OCI-LY1 (cell line): Measurements from ENCODE around the gene FBXW2.

Experiments used
- H2AFZ ChIP-seq: fragments of 200-600 bp; sonication (generic), shearing (Covaris generic); 2 replicates; pipeline ENCODE4 v1.6.0; 2014; ENCODE audit warnings: antibody characterized with exemption, mild to moderate bottlenecking, low read length
- H3F3A ChIP-seq: fragments of 200-600 bp; sonication (generic), shearing (Covaris generic); 2 replicates; pipeline ENCODE4 v1.6.0; 2014; ENCODE audit warnings: mild to moderate bottlenecking, antibody characterized with exemption, low read length, moderate library complexity; ENCODE audit not compliant: insufficient read depth
- H3K27ac ChIP-seq: fragments of 200-600 bp; sonication (generic); 2 replicates; pipeline ENCODE4 v1.5.1; 2014; ENCODE audit warnings: low read length, mixed run types, mild to moderate bottlenecking, low read depth; ENCODE audit not compliant: poor library complexity, severe bottlenecking
- H3K27me3 ChIP-seq: fragments of 200-600 bp; sonication (generic); 2 replicates; pipeline ENCODE4 v1.6.0; 2014; ENCODE audit warnings: antibody characterized with exemption, mild to moderate bottlenecking, low read length, moderate library complexity; ENCODE audit not compliant: insufficient read depth
- H3K36me3 ChIP-seq: fragments of 200-600 bp; sonication (generic); 2 replicates; pipeline ENCODE4 v1.6.1; 2014; ENCODE audit warnings: mild to moderate bottlenecking, antibody characterized with exemption, low read length, moderate library complexity, mixed read lengths; ENCODE audit not compliant: insufficient read depth
- H3K4me1 ChIP-seq: fragments of 200-600 bp; sonication (generic); 2 replicates; pipeline ENCODE4 v1.5.1; 2014; ENCODE audit warnings: mild to moderate bottlenecking, low read length, moderate library complexity; ENCODE audit not compliant: insufficient read depth, severe bottlenecking
- H3K4me2 ChIP-seq: fragments of 200-600 bp; sonication (generic), shearing (Covaris generic); 2 replicates; pipeline ENCODE4 v1.6.1; 2014; ENCODE audit warnings: low read length
- H3K4me3 ChIP-seq: fragments of 200-600 bp; sonication (generic); 2 replicates; pipeline ENCODE4 v1.5.1; 2014; ENCODE audit warnings: low read length, low read depth, mild to moderate bottlenecking, mixed read lengths; ENCODE audit not compliant: poor library complexity, severe bottlenecking
- H3K79me2 ChIP-seq: fragments of 200-600 bp; shearing (Covaris generic); 2 replicates; pipeline ENCODE4 v1.6.1; 2016; ENCODE audit warnings: mixed run types, low read length, mixed read lengths; ENCODE audit not compliant: insufficient read depth
- H3K9ac ChIP-seq: fragments of 200-600 bp; sonication (generic), shearing (Covaris generic); 2 replicates; pipeline ENCODE4 v1.6.1; 2014; ENCODE audit warnings: mild to moderate bottlenecking, low read length, mixed read lengths
- H3K9me2 ChIP-seq: fragments of 200-600 bp; sonication (generic), shearing (Covaris generic); 2 replicates; pipeline ENCODE4 v1.6.1; 2014; ENCODE audit warnings: low read depth, mild to moderate bottlenecking, low read length, mixed read lengths
- H3K9me3 ChIP-seq: fragments of 200-600 bp; shearing (Covaris generic); 2 replicates; pipeline ENCODE4 v1.6.1; 2014; ENCODE audit warnings: low read length, mixed read lengths
- H4K20me1 ChIP-seq: fragments of 200-600 bp; sonication (generic), shearing (Covaris generic); 2 replicates; pipeline ENCODE4 v1.6.0; 2016; ENCODE audit warnings: mild to moderate bottlenecking, low read length; ENCODE audit not compliant: insufficient read depth
- CTCF ChIP-seq: fragments of 200-600 bp; sonication (generic), shearing (Covaris generic); IDR thresholded peaks from 2 replicates; pipeline ENCODE4 v1.5.1; 2017; ENCODE audit warnings: mild to moderate bottlenecking, antibody characterized with exemption, low read length, moderate library complexity, mixed read lengths
- EZH2 ChIP-seq: fragments of 200-600 bp; sonication (generic), shearing (Covaris generic); IDR thresholded peaks from 2 replicates; pipeline ENCODE4 v1.8.0; 2017; ENCODE audit warnings: borderline replicate concordance, mixed run types, mild to moderate bottlenecking, antibody characterized with exemption, low read length, moderate library complexity, mixed read lengths

The FBXW2 gene

DNA sequence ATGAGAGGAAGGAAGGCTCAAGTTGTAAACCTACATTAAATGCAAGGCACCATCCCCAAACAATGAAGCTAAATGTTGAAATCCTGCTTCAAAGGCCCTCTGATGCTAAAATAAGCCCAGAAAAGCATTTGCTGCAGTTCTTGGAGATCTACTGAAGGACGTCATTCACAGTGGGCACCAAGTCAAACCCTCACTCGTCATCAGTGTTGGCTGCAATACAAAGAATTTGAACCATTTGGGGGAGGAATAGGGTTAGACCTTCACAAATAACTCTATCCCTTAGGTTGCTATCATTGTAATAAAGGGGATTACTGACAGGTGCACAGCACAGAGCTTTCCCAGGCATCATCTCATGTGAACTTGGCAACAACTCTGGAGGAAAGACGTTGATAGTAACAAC, 69.7 kb downstream of the FBXW2 start:
- Histone ChIP-seq H3K9me3 (no peaks in the 10 kb centered on the region), H3K9ac (no peak overlapping the region), H3K4me3 (no peak overlapping the region), H3F3A (no peaks in the 10 kb centered on the region), H3K4me1 (no peaks in the 10 kb centered on the region), H4K20me1 (no peaks in the 10 kb centered on the region), H3K9me2 (no peaks in the 10 kb centered on the region), H3K36me3 (no peaks in the 10 kb centered on the region), H3K27ac (no peak overlapping the region), H3K4me2 (no peak overlapping the region), H2AFZ (no peak overlapping the region), H3K27me3 (no peaks in the 10 kb centered on the region), H3K79me2 (no peaks in the 10 kb centered on the region)
- TF ChIP-seq CTCF: no peak
- no peak for TF ChIP-seq EZH2

GRCh38 chr9:120720404-120720803, 72.8 kb downstream of the FBXW2 start:
- Histone ChIP-seq H3K4me1 (peaks cover 11% of the 10 kb centered on the region), H3K9me2 (no peaks in the 10 kb centered on the region), H3K27me3 (no peaks in the 10 kb centered on the region), H2AFZ (no peak overlapping the region), H3K4me2 (no peak overlapping the region), H3K9me3 (no peaks in the 10 kb centered on the region), H4K20me1 (no peaks in the 10 kb centered on the region), H3K79me2 (no peaks in the 10 kb centered on the region), H3K27ac (no peak overlapping the region), H3K4me3 (no peak overlapping the region), H3K9ac (no peak overlapping the region), H3K36me3 (no peaks in the 10 kb centered on the region), H3F3A (no peaks in the 10 kb centered on the region)
- TF ChIP-seq EZH2 (no peak), CTCF (no peak)

DNA sequence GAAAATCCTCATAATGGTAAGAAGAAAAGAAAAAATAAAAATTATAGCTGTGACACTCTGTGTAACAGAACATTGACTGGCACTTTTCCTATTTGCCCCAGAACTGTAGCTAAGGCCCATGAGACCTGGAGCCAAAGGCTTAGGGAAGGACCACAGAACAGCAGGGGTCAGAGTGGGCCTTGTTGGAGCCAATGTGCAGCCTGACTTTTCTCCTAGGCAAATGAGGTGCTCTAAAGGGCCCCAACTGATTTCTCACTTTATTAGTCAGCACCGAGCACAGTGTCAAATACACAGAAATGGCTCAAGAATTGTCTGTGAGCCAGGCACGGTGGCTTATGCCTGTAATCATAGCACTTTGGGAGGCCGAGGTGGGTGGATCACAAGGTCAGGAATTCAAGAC, 74.9 kb downstream of the FBXW2 start:
- Histone ChIP-seq H3K27ac (no peak overlapping the region), H3K4me2 (no peak overlapping the region), H4K20me1 (no peaks in the 10 kb centered on the region)

More for the DNA sequence above, 74.9 kb downstream of the FBXW2 start:
- no peak overlapping the region for H2AFZ ChIP-seq
- no peaks in the 10 kb centered on the region for H3F3A ChIP-seq
- H3K4me1 ChIP-seq: peaks cover 17% of the 10 kb centered on the region
- H3K9me3 ChIP-seq: no peaks in the 10 kb centered on the region
- no peaks in the 10 kb centered on the region for H3K9me2 ChIP-seq
- H3K79me2 ChIP-seq: no peaks in the 10 kb centered on the region
- no peak overlapping the region for H3K9ac ChIP-seq
- TF ChIP-seq EZH2 (no peak), CTCF (no peak)
- no peak overlapping the region for H3K4me3 ChIP-seq
- H3K27me3 ChIP-seq: no peaks in the 10 kb centered on the region
- no peaks in the 10 kb centered on the region for H3K36me3 ChIP-seq
